ENCODE results near the gene HSD17B4. TPM values are rescaled to one million over a fixed set of nuclear protein-coding genes. Genes with fewer than 3 reads are reported as not detected.
A peak's percentile ranks its signal among the peaks of the same experiment; 100 is the strongest.

HSD17B4 gene
- 100 to 1,000 TPM in 1 of 4 donors, 10 to 100 TPM in 3; 69.4 to 108 (median 97.2) TPM for total RNA-seq

- ATAC-seq, result peak; percentile 94
- 0% methylated on average over 1 to 24 of the region's 42 CpGs for WGBS, 2 donors (ENCODE audit: low coverage in 1 of 2)
- peaks cover 0 to 27% (median 6%) of the 10 kb centered on the region in 3 donors for H3K4me1 ChIP-seq
Measured at GRCh38 chr5:119452373-119453039, at the start of gene HSD17B4. Gene HSD17B4 (plus strand): TSS chr5:119452497. CDS start chr5:119452576, 79 bp downstream.

DNA sequence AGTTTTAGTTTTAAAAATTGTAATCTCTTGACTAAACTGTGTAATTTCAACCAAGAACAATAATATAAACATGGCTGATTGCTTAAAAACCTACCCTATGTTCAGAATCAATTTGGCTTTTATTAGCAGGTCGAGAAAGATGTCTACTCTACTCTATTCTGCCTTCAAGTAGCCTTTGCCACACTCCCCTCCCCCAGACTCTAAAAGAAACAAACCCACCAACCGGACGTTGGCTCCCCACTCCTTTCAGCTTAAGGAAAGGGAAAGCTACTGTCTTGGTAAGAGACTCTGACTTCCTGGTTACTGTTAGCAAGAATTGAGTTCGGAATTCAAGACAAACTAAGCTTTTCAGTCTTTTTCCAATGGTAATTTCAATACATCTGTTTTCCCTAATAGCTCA lies 49.7 kb upstream of the HSD17B4 start:
- ATAC-seq, result no peak
- WGBS, 2 donors (ENCODE audit: low coverage in 1 of 2), result 59 to 74% methylated on average over 4 of the region's 4 CpGs
- Histone ChIP-seq H3K36me3 (no peaks in the 10 kb centered on the region), H3K9me3 (no peaks in the 10 kb centered on the region), H3K4me1 (peaks cover 0 to 30% (median 7%) of the 10 kb centered on the region in 3 donors), H3K4me3 (no peak overlapping the region), H3K27me3 (no peaks in the 10 kb centered on the region), H3K27ac (no peak overlapping the region)
- TF ChIP-seq POLR2AphosphoS5 (IDR thresholded peaks at IDR 0.05) (no peak), POLR2A (IDR thresholded peaks at IDR 0.05) (no peak), EP300 (IDR thresholded peaks at IDR 0.05) (no peak)
- TF ChIP-seq, protein P1, sequence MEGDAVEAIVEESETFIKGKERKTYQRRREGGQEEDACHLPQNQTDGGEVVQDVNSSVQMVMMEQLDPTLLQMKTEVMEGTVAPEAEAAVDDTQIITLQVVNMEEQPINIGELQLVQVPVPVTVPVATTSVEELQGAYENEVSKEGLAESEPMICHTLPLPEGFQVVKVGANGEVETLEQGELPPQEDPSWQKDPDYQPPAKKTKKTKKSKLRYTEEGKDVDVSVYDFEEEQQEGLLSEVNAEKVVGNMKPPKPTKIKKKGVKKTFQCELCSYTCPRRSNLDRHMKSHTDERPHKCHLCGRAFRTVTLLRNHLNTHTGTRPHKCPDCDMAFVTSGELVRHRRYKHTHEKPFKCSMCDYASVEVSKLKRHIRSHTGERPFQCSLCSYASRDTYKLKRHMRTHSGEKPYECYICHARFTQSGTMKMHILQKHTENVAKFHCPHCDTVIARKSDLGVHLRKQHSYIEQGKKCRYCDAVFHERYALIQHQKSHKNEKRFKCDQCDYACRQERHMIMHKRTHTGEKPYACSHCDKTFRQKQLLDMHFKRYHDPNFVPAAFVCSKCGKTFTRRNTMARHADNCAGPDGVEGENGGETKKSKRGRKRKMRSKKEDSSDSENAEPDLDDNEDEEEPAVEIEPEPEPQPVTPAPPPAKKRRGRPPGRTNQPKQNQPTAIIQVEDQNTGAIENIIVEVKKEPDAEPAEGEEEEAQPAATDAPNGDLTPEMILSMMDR (IDR thresholded peaks at IDR 0.05), result no peak

More at GRCh38 chr5:119452373-119453039, at the start of gene HSD17B4:
- peak; percentile 56 to 57 for TF ChIP-seq POLR2A (IDR thresholded peaks at IDR 0.05)
- TF ChIP-seq POLR2AphosphoS5 (IDR thresholded peaks at IDR 0.05), result peak; percentile 90
- TF ChIP-seq EP300 (IDR thresholded peaks at IDR 0.05), result no peak
- TF ChIP-seq, protein P1 (IDR thresholded peaks at IDR 0.05), result no peak
- peak within 1 kb of the TSS; percentile 73 to 95 (median 89) for H3K27ac ChIP-seq
- H3K36me3 ChIP-seq, result peaks cover 0 to 11% of the 10 kb centered on the region in 2 donors
- peaks cover 0 to 7% (median 0%) of the 10 kb centered on the region in 3 donors for H3K9me3 ChIP-seq
- H3K27me3 ChIP-seq, result no peaks in the 10 kb centered on the region
- H3K4me3 ChIP-seq, result peak within 1 kb of the TSS; percentile 88 to 97

GRCh38 chr5:119404033-119404432 lies 48.3 kb upstream of the HSD17B4 start:
- WGBS, 2 donors (ENCODE audit: low coverage in 1 of 2), result 65 to 85% methylated on average over 2 of the region's 2 CpGs
- no peak for TF ChIP-seq POLR2A (IDR thresholded peaks at IDR 0.05)
- TF ChIP-seq EP300 (IDR thresholded peaks at IDR 0.05), result no peak
- no peak for ATAC-seq

DNA sequence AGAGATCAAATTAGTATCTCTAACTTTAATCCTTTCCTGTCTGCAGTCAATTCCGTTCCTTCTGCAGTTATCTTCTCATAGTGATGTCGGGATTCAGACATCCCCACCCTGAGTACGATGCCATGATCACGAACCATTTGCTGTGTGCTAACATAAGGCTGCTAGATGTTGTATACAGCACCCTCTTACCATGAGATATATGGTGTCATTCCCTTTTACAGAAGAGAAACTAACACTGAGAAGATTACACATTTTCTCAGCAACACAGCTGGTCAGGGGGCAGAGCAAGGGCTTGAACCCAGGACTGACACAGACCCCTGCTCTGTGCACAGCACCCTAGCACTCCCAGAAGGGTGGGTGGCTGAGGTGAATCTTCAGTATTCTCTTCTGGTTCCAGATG lies 46.9 kb upstream of the HSD17B4 start:
- no peaks in the 10 kb centered on the region for H3K27me3 ChIP-seq
- no peak overlapping the region for H3K4me3 ChIP-seq
- H3K9me3 ChIP-seq, result no peaks in the 10 kb centered on the region
- H3K36me3 ChIP-seq, result no peaks in the 10 kb centered on the region
- H3K27ac ChIP-seq, result no peak overlapping the region
- no peak for TF ChIP-seq POLR2AphosphoS5 (IDR thresholded peaks at IDR 0.05)
- no peak for TF ChIP-seq POLR2A (IDR thresholded peaks at IDR 0.05)
- TF ChIP-seq EP300 (IDR thresholded peaks at IDR 0.05), result no peak
- TF ChIP-seq, protein P1 (IDR thresholded peaks at IDR 0.05), result no peak
- peaks cover 0 to 2% (median 0%) of the 10 kb centered on the region in 3 donors for H3K4me1 ChIP-seq
- ATAC-seq, result no peak
- 56 to 81% methylated on average over 4 of the region's 4 CpGs for WGBS, 2 donors (ENCODE audit: low coverage in 1 of 2)

More at GRCh38 chr5:119404033-119404432, 48.3 kb upstream of the HSD17B4 start:
- H3K9me3 ChIP-seq, result no peaks in the 10 kb centered on the region
- H3K4me1 ChIP-seq, result peaks cover 0 to 16% (median 0%) of the 10 kb centered on the region in 3 donors
- H3K4me3 ChIP-seq, result no peak overlapping the region
- H3K27ac ChIP-seq, result no peak overlapping the region
- H3K27me3 ChIP-seq, result no peaks in the 10 kb centered on the region
- H3K36me3 ChIP-seq, result no peaks in the 10 kb centered on the region

DNA sequence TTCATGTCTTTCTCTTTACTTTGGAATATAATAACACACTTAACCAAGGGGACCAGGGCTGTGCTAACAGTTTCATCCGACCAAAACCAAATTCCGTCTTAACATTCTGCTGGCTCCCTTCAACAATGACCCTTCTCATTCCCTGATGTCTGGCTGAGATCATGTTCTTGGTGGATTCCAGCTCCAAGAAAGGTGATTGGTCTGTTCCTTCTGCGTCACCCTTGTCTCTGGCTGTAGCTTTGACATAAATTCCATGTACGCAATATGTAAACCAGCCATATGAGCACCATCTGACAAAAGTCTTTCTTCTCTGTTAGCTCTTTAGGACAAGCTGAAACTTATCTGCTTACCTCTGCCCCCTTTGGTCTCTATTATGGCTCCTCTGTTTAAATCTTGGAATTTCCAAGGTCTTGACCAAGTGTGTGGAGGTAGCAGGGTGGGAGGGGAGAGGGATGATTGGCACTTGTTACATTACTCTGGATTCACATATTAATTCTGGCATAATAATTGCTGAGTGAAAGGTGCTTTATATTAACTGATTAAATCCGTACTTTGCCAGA lies 45.7 kb upstream of the HSD17B4 start:
- Histone ChIP-seq H3K4me1 (peaks cover 0 to 10% (median 4%) of the 10 kb centered on the region in 3 donors), H3K27me3 (no peaks in the 10 kb centered on the region), H3K4me3 (no peak overlapping the region), H3K36me3 (no peaks in the 10 kb centered on the region), H3K27ac (no peak overlapping the region), H3K9me3 (no peaks in the 10 kb centered on the region)
- TF ChIP-seq POLR2AphosphoS5 (IDR thresholded peaks at IDR 0.05) (no peak), POLR2A (IDR thresholded peaks at IDR 0.05) (no peak), EP300 (IDR thresholded peaks at IDR 0.05) (no peak)
- TF ChIP-seq, protein P1 (IDR thresholded peaks at IDR 0.05), result no peak
- WGBS, 2 donors (ENCODE audit: low coverage in 1 of 2), result 81 to 92% methylated on average over 4 of the region's 5 CpGs
- no peak for ATAC-seq
